ENCODE measurements around the gene DAB2IP. TPM values are rescaled to one million over a fixed set of nuclear protein-coding genes. Genes with fewer than 3 reads are reported as not detected.

DAB2IP gene
- total and polyA plus RNA-seq, 4 donors: 2.3 to 13.1 (median 5.4) TPM

DNA sequence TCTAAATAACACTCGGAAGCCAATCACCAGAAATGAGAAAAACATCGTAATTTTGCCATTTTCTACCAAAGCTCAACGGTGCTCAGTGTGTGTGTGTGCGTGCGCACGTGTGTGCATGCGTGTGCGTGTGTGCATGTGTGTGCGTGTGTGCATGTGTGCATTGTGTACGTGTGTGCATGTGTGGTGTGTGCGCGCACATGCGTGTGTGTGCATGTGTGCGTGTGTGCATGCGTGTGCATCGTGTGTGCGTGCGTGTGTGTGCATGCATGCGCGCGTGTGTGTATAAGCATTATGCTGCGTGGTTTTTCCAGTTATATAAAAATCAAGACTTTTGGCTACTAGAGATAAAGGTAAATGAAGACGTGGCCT, 165.0 kb downstream of the DAB2IP start:
- peaks cover 0 to 5% (median 3%) of the 10 kb centered on the region in 4 donors for H3K4me1 ChIP-seq (ENCODE audit: control insufficient read depth in 4 of 4, insufficient read depth in 4 of 4, low read length in 3 of 4)
- H3K4me3 ChIP-seq (ENCODE audit: low read depth in 1 of 3, low read length in 3 of 3): no peak overlapping the region
- no peak for DNase-seq (ENCODE audit: low spot score)
- H3K9me3 ChIP-seq (ENCODE audit: control insufficient read depth in 4 of 4, low read length in 3 of 4): no peaks in the 10 kb centered on the region
- no peaks in the 10 kb centered on the region for H3K36me3 ChIP-seq (ENCODE audit: control insufficient read depth in 4 of 4, insufficient read depth in 3 of 4, low read depth in 1 of 4, low read length in 3 of 4)
- no peak overlapping the region for H3K27ac ChIP-seq (ENCODE audit: low read depth in 1 of 2, low read length in 2 of 2)
- no peak overlapping the region for H3K9ac ChIP-seq (ENCODE audit: low read depth in 1 of 2, low read length in 2 of 2)
- TF ChIP-seq, protein P1, sequence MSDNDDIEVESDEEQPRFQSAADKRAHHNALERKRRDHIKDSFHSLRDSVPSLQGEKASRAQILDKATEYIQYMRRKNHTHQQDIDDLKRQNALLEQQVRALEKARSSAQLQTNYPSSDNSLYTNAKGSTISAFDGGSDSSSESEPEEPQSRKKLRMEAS (IDR thresholded peaks at IDR 0.05): no peak
- TF ChIP-seq RXRA (IDR thresholded peaks at IDR 0.05): no peak
- TF ChIP-seq SP1 (IDR thresholded peaks at IDR 0.05): no peak
- TF ChIP-seq, protein P2, sequence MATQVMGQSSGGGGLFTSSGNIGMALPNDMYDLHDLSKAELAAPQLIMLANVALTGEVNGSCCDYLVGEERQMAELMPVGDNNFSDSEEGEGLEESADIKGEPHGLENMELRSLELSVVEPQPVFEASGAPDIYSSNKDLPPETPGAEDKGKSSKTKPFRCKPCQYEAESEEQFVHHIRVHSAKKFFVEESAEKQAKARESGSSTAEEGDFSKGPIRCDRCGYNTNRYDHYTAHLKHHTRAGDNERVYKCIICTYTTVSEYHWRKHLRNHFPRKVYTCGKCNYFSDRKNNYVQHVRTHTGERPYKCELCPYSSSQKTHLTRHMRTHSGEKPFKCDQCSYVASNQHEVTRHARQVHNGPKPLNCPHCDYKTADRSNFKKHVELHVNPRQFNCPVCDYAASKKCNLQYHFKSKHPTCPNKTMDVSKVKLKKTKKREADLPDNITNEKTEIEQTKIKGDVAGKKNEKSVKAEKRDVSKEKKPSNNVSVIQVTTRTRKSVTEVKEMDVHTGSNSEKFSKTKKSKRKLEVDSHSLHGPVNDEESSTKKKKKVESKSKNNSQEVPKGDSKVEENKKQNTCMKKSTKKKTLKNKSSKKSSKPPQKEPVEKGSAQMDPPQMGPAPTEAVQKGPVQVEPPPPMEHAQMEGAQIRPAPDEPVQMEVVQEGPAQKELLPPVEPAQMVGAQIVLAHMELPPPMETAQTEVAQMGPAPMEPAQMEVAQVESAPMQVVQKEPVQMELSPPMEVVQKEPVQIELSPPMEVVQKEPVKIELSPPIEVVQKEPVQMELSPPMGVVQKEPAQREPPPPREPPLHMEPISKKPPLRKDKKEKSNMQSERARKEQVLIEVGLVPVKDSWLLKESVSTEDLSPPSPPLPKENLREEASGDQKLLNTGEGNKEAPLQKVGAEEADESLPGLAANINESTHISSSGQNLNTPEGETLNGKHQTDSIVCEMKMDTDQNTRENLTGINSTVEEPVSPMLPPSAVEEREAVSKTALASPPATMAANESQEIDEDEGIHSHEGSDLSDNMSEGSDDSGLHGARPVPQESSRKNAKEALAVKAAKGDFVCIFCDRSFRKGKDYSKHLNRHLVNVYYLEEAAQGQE (IDR thresholded peaks at IDR 0.05): no peak
- TF ChIP-seq HNF4G (IDR thresholded peaks at IDR 0.05): no peak
- no peak for TF ChIP-seq JUND (IDR thresholded peaks at IDR 0.05)
- TF ChIP-seq EGR1 (IDR thresholded peaks at IDR 0.05; ENCODE audit: low read depth in 2 of 2): no peak
- no peak for TF ChIP-seq FOXA2 (IDR thresholded peaks at IDR 0.05)
- no peak for TF ChIP-seq NR2F2 (IDR thresholded peaks at IDR 0.05)
- TF ChIP-seq TAF1 (conservative IDR thresholded peaks at IDR 0.05): no peak
- 91% methylated on average over 23 of the region's 23 CpGs for WGBS
- no peaks in the 10 kb centered on the region for H3K27me3 ChIP-seq (ENCODE audit: control insufficient read depth in 4 of 4, insufficient read depth in 4 of 4, low read length in 3 of 4)

DNA sequence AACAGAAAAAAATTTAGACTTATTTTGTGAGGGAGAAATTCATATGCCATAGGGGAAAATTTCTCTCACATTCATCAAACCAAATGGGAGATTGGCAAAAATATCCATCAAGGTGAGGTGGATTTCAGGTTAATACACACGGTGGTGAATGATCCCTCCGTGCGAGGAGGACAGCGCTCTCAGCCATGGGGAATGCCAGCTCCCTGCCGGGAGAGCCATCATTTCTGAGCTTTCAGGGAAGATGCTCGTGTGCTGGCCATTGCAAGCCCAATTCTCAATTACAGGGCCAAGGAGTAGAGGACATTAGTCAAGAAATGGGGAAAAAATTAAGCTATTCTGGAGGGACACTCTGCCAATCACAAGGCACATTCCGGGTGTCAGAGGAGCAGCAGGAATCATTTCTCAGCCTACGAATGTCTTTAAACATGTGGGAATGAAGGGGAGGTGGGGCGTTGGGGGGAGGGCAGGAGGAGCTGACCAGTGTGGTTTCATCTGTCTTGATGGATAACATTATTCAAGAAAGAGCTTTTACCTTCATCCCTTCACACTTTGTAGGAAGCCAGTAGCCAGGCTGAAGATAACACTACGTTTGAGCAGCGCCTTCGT, 165.5 kb downstream of the DAB2IP start:
- Histone ChIP-seq H3K9me3 (ENCODE audit: control insufficient read depth in 4 of 4, low read length in 3 of 4) (no peaks in the 10 kb centered on the region), H3K4me3 (ENCODE audit: low read depth in 1 of 3, low read length in 3 of 3) (no peak overlapping the region), H3K27me3 (ENCODE audit: control insufficient read depth in 4 of 4, insufficient read depth in 4 of 4, low read length in 3 of 4) (no peaks in the 10 kb centered on the region), H3K27ac (ENCODE audit: low read depth in 1 of 2, low read length in 2 of 2) (no peak overlapping the region), H3K36me3 (ENCODE audit: control insufficient read depth in 4 of 4, insufficient read depth in 3 of 4, low read depth in 1 of 4, low read length in 3 of 4) (no peaks in the 10 kb centered on the region), H3K9ac (ENCODE audit: low read depth in 1 of 2, low read length in 2 of 2) (no peak overlapping the region), H3K4me1 (ENCODE audit: control insufficient read depth in 4 of 4, insufficient read depth in 4 of 4, low read length in 3 of 4) (peaks cover 0 to 3% (median 0%) of the 10 kb centered on the region in 4 donors)
- WGBS: 73% methylated on average over 12 of the region's 12 CpGs
- no peak for DNase-seq (ENCODE audit: low spot score)
- TF ChIP-seq HNF4A (conservative IDR thresholded peaks at IDR 0.05) (no peak), NR2F2 (IDR thresholded peaks at IDR 0.05) (no peak), TAF1 (conservative IDR thresholded peaks at IDR 0.05) (no peak), YY1 (IDR thresholded peaks at IDR 0.05) (no peak), SP1 (IDR thresholded peaks at IDR 0.05) (no peak), HNF4G (IDR thresholded peaks at IDR 0.05) (no peak), RXRA (IDR thresholded peaks at IDR 0.05) (no peak), FOXA2 (IDR thresholded peaks at IDR 0.05) (no peak), JUND (IDR thresholded peaks at IDR 0.05) (no peak), RAD21 (IDR thresholded peaks at IDR 0.05) (no peak), GABPA (IDR thresholded peaks at IDR 0.05 in 1 of 2, conservative IDR thresholded peaks at IDR 0.05 in 1 of 2) (no peak), FOXA1 (IDR thresholded peaks at IDR 0.05) (no peak), EGR1 (IDR thresholded peaks at IDR 0.05; ENCODE audit: low read depth in 2 of 2) (no peak)
- TF ChIP-seq, protein P1 (IDR thresholded peaks at IDR 0.05): no peak
- TF ChIP-seq, protein P3, sequence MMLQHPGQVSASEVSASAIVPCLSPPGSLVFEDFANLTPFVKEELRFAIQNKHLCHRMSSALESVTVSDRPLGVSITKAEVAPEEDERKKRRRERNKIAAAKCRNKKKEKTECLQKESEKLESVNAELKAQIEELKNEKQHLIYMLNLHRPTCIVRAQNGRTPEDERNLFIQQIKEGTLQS (IDR thresholded peaks at IDR 0.05): no peak
- TF ChIP-seq, protein P4, sequence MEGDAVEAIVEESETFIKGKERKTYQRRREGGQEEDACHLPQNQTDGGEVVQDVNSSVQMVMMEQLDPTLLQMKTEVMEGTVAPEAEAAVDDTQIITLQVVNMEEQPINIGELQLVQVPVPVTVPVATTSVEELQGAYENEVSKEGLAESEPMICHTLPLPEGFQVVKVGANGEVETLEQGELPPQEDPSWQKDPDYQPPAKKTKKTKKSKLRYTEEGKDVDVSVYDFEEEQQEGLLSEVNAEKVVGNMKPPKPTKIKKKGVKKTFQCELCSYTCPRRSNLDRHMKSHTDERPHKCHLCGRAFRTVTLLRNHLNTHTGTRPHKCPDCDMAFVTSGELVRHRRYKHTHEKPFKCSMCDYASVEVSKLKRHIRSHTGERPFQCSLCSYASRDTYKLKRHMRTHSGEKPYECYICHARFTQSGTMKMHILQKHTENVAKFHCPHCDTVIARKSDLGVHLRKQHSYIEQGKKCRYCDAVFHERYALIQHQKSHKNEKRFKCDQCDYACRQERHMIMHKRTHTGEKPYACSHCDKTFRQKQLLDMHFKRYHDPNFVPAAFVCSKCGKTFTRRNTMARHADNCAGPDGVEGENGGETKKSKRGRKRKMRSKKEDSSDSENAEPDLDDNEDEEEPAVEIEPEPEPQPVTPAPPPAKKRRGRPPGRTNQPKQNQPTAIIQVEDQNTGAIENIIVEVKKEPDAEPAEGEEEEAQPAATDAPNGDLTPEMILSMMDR (IDR thresholded peaks at IDR 0.05; ENCODE audit: low read depth, low read length, missing input control): no peak
- TF ChIP-seq, protein P2 (IDR thresholded peaks at IDR 0.05): no peak
- TF ChIP-seq, protein P5, sequence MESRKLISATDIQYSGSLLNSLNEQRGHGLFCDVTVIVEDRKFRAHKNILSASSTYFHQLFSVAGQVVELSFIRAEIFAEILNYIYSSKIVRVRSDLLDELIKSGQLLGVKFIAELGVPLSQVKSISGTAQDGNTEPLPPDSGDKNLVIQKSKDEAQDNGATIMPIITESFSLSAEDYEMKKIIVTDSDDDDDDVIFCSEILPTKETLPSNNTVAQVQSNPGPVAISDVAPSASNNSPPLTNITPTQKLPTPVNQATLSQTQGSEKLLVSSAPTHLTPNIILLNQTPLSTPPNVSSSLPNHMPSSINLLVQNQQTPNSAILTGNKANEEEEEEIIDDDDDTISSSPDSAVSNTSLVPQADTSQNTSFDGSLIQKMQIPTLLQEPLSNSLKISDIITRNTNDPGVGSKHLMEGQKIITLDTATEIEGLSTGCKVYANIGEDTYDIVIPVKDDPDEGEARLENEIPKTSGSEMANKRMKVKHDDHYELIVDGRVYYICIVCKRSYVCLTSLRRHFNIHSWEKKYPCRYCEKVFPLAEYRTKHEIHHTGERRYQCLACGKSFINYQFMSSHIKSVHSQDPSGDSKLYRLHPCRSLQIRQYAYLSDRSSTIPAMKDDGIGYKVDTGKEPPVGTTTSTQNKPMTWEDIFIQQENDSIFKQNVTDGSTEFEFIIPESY (IDR thresholded peaks at IDR 0.05): no peak

All from liver (tissue), 9 donors.